Breast epithelium (tissue), 4 donors: ENCODE measurements around the gene HIVEP3. TPM values are rescaled to one million over a fixed set of nuclear protein-coding genes. Genes with fewer than 3 reads are reported as not detected.
A peak's percentile ranks its signal among the peaks of the same experiment; 100 is the strongest.

Experiments used
- DNase-seq, 2 donors: peaks; one replicate each; pipeline ENCODE4 v3.0.0-alpha.2; 2019; ENCODE audit warnings: low spot score in 2 of 2
- H3K27ac ChIP-seq, 2 donors: fragments of 200-600 bp; sonication (generic) in 1 of 2; one replicate each; pipeline ENCODE4 v1.5.1; 2016 to 2019; ENCODE audit warnings: mild to moderate bottlenecking in 1 of 2
- H3K27me3 ChIP-seq, 2 donors: fragments of 200-600 bp; sonication (generic) in 1 of 2; one replicate each; pipeline versions ENCODE4 v1.5.1 to v1.6.0; 2017 to 2019; ENCODE audit warnings: control low read depth in 1 of 2, mild to moderate bottlenecking in 1 of 2
- H3K36me3 ChIP-seq: fragments of 200-600 bp; one replicate; pipeline ENCODE4 v1.5.1; 2019
- H3K4me1 ChIP-seq, 2 donors: fragments of 200-600 bp; sonication (generic); one replicate each; pipeline ENCODE4 v1.5.1; 2016 to 2019; ENCODE audit warnings: control low read depth in 1 of 2
- H3K4me3 ChIP-seq, 3 donors: fragments of 200-600 bp; sonication (generic); 1 replicate in 2 of 3; 2 replicates in 1 of 3; pipeline ENCODE4 v1.5.1; 2016 to 2019; ENCODE audit warnings: mild to moderate bottlenecking in 3 of 3, moderate library complexity in 2 of 3
- H3K9me3 ChIP-seq, 2 donors: fragments of 200-600 bp; sonication (generic) in 1 of 2; one replicate each; pipeline ENCODE4 v1.5.1; 2016 to 2019; ENCODE audit warnings: control low read depth in 1 of 2
- CTCF ChIP-seq, 3 donors: fragments of 450-650 bp; IDR thresholded peaks; one replicate each; pipeline ENCODE4 v1.5.1; 2016 to 2017; ENCODE audit warnings: antibody characterized with exemption in 3 of 3, mild to moderate bottlenecking in 3 of 3, moderate library complexity in 3 of 3
- POLR2A ChIP-seq: fragments of 450-650 bp; IDR thresholded peaks from one replicate; pipeline ENCODE4 v1.6.1; 2016; ENCODE audit warnings: antibody characterized with exemption, mild to moderate bottlenecking, moderate library complexity
- POLR2AphosphoS5 ChIP-seq, 3 donors: sonication (generic); formaldehyde crosslinking; IDR thresholded peaks; one replicate each; pipeline ENCODE4 v1.6.1; 2017; ENCODE audit warnings: antibody characterized with exemption in 3 of 3
- intact Hi-C: fragments of 100-400 bp; cut with DNase I; formaldehyde crosslinking; loops from one replicate; pipeline ENCODE4 v1.15.1; 2023; ENCODE audit warnings: low total_unique reads
- total RNA-seq, 3 donors: library from RNA; depleted of rRNA; stranded (reverse); fragments of >200 nt; gene quantifications; one replicate each; pipeline ENCODE4 v1.1.0, GENCODE V29; 2016

Gene HIVEP3
- total RNA-seq, 3 donors from 2014 or later: 3.5 to 13.5 (median 9.2) TPM

GRCh38 chr1:41484402-41485241 lies 434.1 kb downstream of the HIVEP3 start, which contains the start of gene EDN2:
Gene EDN2 (minus strand): TSS chr1:41484683. CDS start chr1:41484601, 82 bp downstream.
- peak within 1 kb of the TSS in 2 of 3 donors; percentile 13 to 56 for H3K4me3 ChIP-seq
- intact Hi-C loops: no loop called here
- H3K9me3 ChIP-seq: no peaks in the 10 kb centered on the region
- no peaks in the 10 kb centered on the region for H3K27me3 ChIP-seq
- DNase-seq: peak; percentile 74 to 88
- TF ChIP-seq POLR2AphosphoS5 (IDR thresholded peaks at IDR 0.05): no peak
- TF ChIP-seq POLR2A: no peak
- no peak for TF ChIP-seq CTCF (IDR thresholded peaks at IDR 0.05)
- H3K4me1 ChIP-seq: peaks cover 9 to 39% of the 10 kb centered on the region in 2 donors
- H3K27ac ChIP-seq: no peak within 1 kb of the TSS
- H3K36me3 ChIP-seq: no peaks in the 10 kb centered on the region

GRCh38 chr1:41483960-41484401 lies 434.7 kb downstream of the HIVEP3 start:
- intact Hi-C loops: no loop called here
- no peak for TF ChIP-seq POLR2A
- TF ChIP-seq CTCF (IDR thresholded peaks at IDR 0.05): no peak
- TF ChIP-seq POLR2AphosphoS5 (IDR thresholded peaks at IDR 0.05): no peak
- Histone ChIP-seq H3K9me3 (no peaks in the 10 kb centered on the region), H3K27ac (no peak overlapping the region), H3K36me3 (no peaks in the 10 kb centered on the region), H3K27me3 (no peaks in the 10 kb centered on the region), H3K4me1 (peaks cover 9 to 45% of the 10 kb centered on the region in 2 donors), H3K4me3 (peak overlapping the region in 2 of 3 donors; percentile 13 to 56)
- DNase-seq: no peak

- Histone ChIP-seq H3K4me3 (no peak overlapping the region), H3K27ac (peak overlapping the region; percentile 72 to 81), H3K9me3 (no peaks in the 10 kb centered on the region), H3K36me3 (no peaks in the 10 kb centered on the region), H3K4me1 (peaks cover 9 to 45% of the 10 kb centered on the region in 2 donors), H3K27me3 (no peaks in the 10 kb centered on the region)
- TF ChIP-seq POLR2A (no peak), POLR2AphosphoS5 (IDR thresholded peaks at IDR 0.05) (no peak), CTCF (IDR thresholded peaks at IDR 0.05) (no peak)
- DNase-seq: no peak
- intact Hi-C loops: no loop called here
These were observed 435.5 kb downstream of the HIVEP3 start for GRCh38 chr1:41483001-41483850.

- intact Hi-C loops: no loop called here
- H3K4me3 ChIP-seq: no peak overlapping the region
- DNase-seq: peak; percentile 88 to 91
- H3K4me1 ChIP-seq: peaks cover 9 to 45% of the 10 kb centered on the region in 2 donors
- H3K36me3 ChIP-seq: no peaks in the 10 kb centered on the region
- H3K27ac ChIP-seq: peak overlapping the region; percentile 72 to 81
- TF ChIP-seq CTCF (IDR thresholded peaks at IDR 0.05): no peak
- TF ChIP-seq POLR2AphosphoS5 (IDR thresholded peaks at IDR 0.05): peak in 1 of 3 donors; percentile 17
- TF ChIP-seq POLR2A: no peak
- no peaks in the 10 kb centered on the region for H3K9me3 ChIP-seq
- H3K27me3 ChIP-seq: no peaks in the 10 kb centered on the region
These were observed 436.5 kb downstream of the HIVEP3 start for GRCh38 chr1:41482001-41482765.
